Colonic mucosa (tissue), 4 donors: ENCODE data around the gene BRI3BP. TPM values are rescaled to one million over a fixed set of nuclear protein-coding genes. Genes with fewer than 3 reads are reported as not detected.

Experiments
- DNase-seq: peaks from one replicate; pipeline ENCODE4 v3.0.0-alpha.2; 2020
- H3K27ac ChIP-seq: fragments of 200-600 bp; one replicate; pipeline ENCODE4 v1.8.0; 2021
- H3K27me3 ChIP-seq: fragments of 200-600 bp; one replicate; pipeline ENCODE4 v1.8.0; 2021
- H3K36me3 ChIP-seq: fragments of 200-600 bp; one replicate; pipeline ENCODE4 v1.8.0; 2021
- H3K4me1 ChIP-seq: fragments of 200-600 bp; one replicate; pipeline ENCODE4 v1.8.0; 2021; ENCODE audit warnings: mild to moderate bottlenecking
- H3K4me3 ChIP-seq: fragments of 200-600 bp; one replicate; pipeline ENCODE4 v1.8.0; 2021
- H3K9ac ChIP-seq, 2 donors: one replicate each; pipeline ENCODE4 v1.7.0; 2013; ENCODE audit warnings: control low read depth in 2 of 2, low read depth in 2 of 2, low read length in 2 of 2
- H3K9me3 ChIP-seq: fragments of 200-600 bp; one replicate; pipeline ENCODE4 v1.8.0; 2021
- CTCF ChIP-seq: fragments of 200-600 bp; IDR thresholded peaks from one replicate; pipeline ENCODE4 v1.8.0; 2022; ENCODE audit warnings: antibody characterized with exemption, mild to moderate bottlenecking
- intact Hi-C: fragments of 100-400 bp; cut with DNase I; formaldehyde crosslinking; loops from one replicate; pipeline ENCODE4 v1.14.1; 2022
- total RNA-seq, 2 donors: library from RNA; stranded (reverse); fragmentation: NEBNext Ultra II Directional in 1 of 2; extraction: Animal tissue kit (Norgen Biotek cat#: 25700) in 1 of 2; gene quantifications; one replicate each; pipeline ENCODE4 v1.2.1, GENCODE V29; 2021
- donor health status: healthy.
- donor health status: DM: no; HTN: no; CAD: no.
- donor health status: DM: no; HTN: no; CAD: no.

BRI3BP gene
- total RNA-seq, 2 donors from 2014 or later: 50.3 to 81.5 TPM

GRCh38 chr12:124949779-124950728 lies 43.4 kb upstream of the BRI3BP start:
- no peak overlapping the region for H3K4me3 ChIP-seq
- no peak for TF ChIP-seq CTCF
- no peak overlapping the region for H3K9ac ChIP-seq
- no peak for DNase-seq
- H3K4me1 ChIP-seq: no peaks in the 10 kb centered on the region
- H3K27me3 ChIP-seq: no peaks in the 10 kb centered on the region
- intact Hi-C loops: no loop called here
- no peak overlapping the region for H3K27ac ChIP-seq
- no peaks in the 10 kb centered on the region for H3K36me3 ChIP-seq
- no peaks in the 10 kb centered on the region for H3K9me3 ChIP-seq

- no peak overlapping the region for H3K9ac ChIP-seq
These were observed 41.1 kb upstream of the BRI3BP start for GRCh38 chr12:124952295-124952694.

GRCh38 chr12:124952801-124953200 lies 40.6 kb upstream of the BRI3BP start:
- DNase-seq: no peak
- H3K36me3 ChIP-seq: peaks cover 5% of the 10 kb centered on the region
- no peak overlapping the region for H3K4me3 ChIP-seq
- TF ChIP-seq CTCF: no peak
- no peaks in the 10 kb centered on the region for H3K27me3 ChIP-seq
- no peak overlapping the region for H3K27ac ChIP-seq
- intact Hi-C loops: no loop called here
- H3K9me3 ChIP-seq: no peaks in the 10 kb centered on the region
- H3K4me1 ChIP-seq: no peaks in the 10 kb centered on the region
- no peak overlapping the region for H3K9ac ChIP-seq

More at GRCh38 chr12:124952295-124952694, 41.1 kb upstream of the BRI3BP start:
- H3K27me3 ChIP-seq: no peaks in the 10 kb centered on the region
- H3K27ac ChIP-seq: no peak overlapping the region
- peaks cover 5% of the 10 kb centered on the region for H3K36me3 ChIP-seq
- H3K4me1 ChIP-seq: no peaks in the 10 kb centered on the region
- TF ChIP-seq CTCF: no peak
- no peak overlapping the region for H3K4me3 ChIP-seq
- intact Hi-C loops: no loop called here
- H3K9me3 ChIP-seq: no peaks in the 10 kb centered on the region
- no peak for DNase-seq

- no peak overlapping the region for H3K27ac ChIP-seq
- no peak overlapping the region for H3K4me3 ChIP-seq
- H3K36me3 ChIP-seq: peaks cover 5% of the 10 kb centered on the region
- H3K27me3 ChIP-seq: no peaks in the 10 kb centered on the region
- DNase-seq: no peak
- no peaks in the 10 kb centered on the region for H3K4me1 ChIP-seq
- intact Hi-C loops: no loop called here
- H3K9me3 ChIP-seq: no peaks in the 10 kb centered on the region
- no peak overlapping the region for H3K9ac ChIP-seq
- no peak for TF ChIP-seq CTCF
These were observed 39.6 kb upstream of the BRI3BP start for GRCh38 chr12:124953689-124954405.

GRCh38 chr12:124954771-124955170 lies 38.7 kb upstream of the BRI3BP start:
- Histone ChIP-seq H3K9ac (no peak overlapping the region), H3K9me3 (no peaks in the 10 kb centered on the region), H3K27ac (no peak overlapping the region), H3K4me3 (no peak overlapping the region), H3K4me1 (no peaks in the 10 kb centered on the region), H3K27me3 (no peaks in the 10 kb centered on the region), H3K36me3 (peaks cover 7% of the 10 kb centered on the region)
- intact Hi-C loops: no loop called here
- TF ChIP-seq CTCF: no peak
- DNase-seq: no peak
